CD8-positive, alpha-beta memory T cell (primary cell): ENCODE data around the gene ALKBH2. TPM values are rescaled to one million over a fixed set of nuclear protein-coding genes. Genes with fewer than 3 reads are reported as not detected.

Source experiments
- polyA plus RNA-seq: library from polyadenylated mRNA; unstranded; fragments of 300-500 nt; fragmentation: Illumina TruSeq; gene quantifications from one replicate; pipeline ENCODE4 v1.2.3, GENCODE V29; 2021
- total RNA-seq, 2 experiments: library from RNA; stranded (reverse); gene quantifications; one replicate each; pipeline ENCODE4 v1.2.3, GENCODE V29; 2021

Gene ALKBH2
- total and polyA plus RNA-seq, 3 experiments from 2014 or later, result 16.4 to 42.9 (median 41.3) TPM

Other genes with a start within 250 kb of the ALKBH2 start
- gene SSH1, start 235.9 kb downstream of the ALKBH2 start, total RNA-seq, result 10 to 100 TPM; 38.4 to 42.4 TPM
- 12.0 TPM for gene SSH1, start 235.9 kb downstream of the ALKBH2 start, polyA plus RNA-seq
- not detected for gene DAO, start 213.4 kb downstream of the ALKBH2 start, total RNA-seq
- not detected for gene DAO, start 213.4 kb downstream of the ALKBH2 start, polyA plus RNA-seq
- not detected for gene SVOP, start 72.4 kb downstream of the ALKBH2 start, total RNA-seq
- gene SVOP, start 72.4 kb downstream of the ALKBH2 start, polyA plus RNA-seq, result not detected
- 1 to 10 TPM; 7.3 to 8.4 TPM for gene USP30, start 40.9 kb downstream of the ALKBH2 start, total RNA-seq
- 12.6 TPM for gene USP30, start 40.9 kb downstream of the ALKBH2 start, polyA plus RNA-seq
- 100 to 1,000 TPM in 1 of 2 experiments, 10 to 100 TPM in 1; 92.3 to 101 TPM for gene UNG, start 4.1 kb upstream of the ALKBH2 start, total RNA-seq
- gene UNG, start 4.1 kb upstream of the ALKBH2 start, polyA plus RNA-seq, result 37.7 TPM
- gene ACACB, start 23.1 kb upstream of the ALKBH2 start, total RNA-seq, result 1 to 10 TPM; 7.8 to 7.9 TPM
- 1.4 TPM for gene ACACB, start 23.1 kb upstream of the ALKBH2 start, polyA plus RNA-seq
- not detected for gene FOXN4, start 215.8 kb upstream of the ALKBH2 start, total RNA-seq
- gene FOXN4, start 215.8 kb upstream of the ALKBH2 start, polyA plus RNA-seq, result not detected